ENCODE data around the gene OBI1. TPM values are rescaled to one million over a fixed set of nuclear protein-coding genes. Genes with fewer than 3 reads are reported as not detected.

The OBI1 gene
- total and polyA plus RNA-seq, 9 of the 15 experiments (the other 6 are each of a cell fraction or from before 2014, with no cell fraction given), result 8.7 to 18.4 (median 14.2) TPM

DNA sequence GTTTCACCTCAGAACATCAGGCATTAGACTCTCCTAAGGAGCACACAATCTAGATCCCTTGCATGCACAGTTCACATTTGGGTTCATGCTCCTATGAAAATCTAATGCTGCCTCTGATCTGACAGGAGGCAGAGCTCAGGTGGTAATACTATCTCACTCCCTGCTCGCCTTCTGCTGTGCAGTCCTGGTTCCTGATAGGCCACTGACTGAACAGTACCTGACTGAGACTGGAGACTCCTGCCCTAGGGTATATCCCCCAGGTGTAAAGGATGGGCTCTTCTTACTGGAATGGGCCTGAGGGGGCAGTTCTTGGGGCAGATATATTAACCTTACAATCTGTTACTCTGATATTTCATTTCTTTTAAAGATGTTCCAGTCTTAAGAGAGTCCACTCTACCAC is 6.3 kb downstream of the OBI1 start:
- no peak overlapping the region for H3K4me3 ChIP-seq
- DNase-seq (ENCODE audit: extremely low read depth in 1 of 4, low spot score in 3 of 4) (no peak), FAIRE-seq (no peak), ATAC-seq (no peak; the same call in 2 of the 3 replicates)
- no peaks in the 10 kb centered on the region for H3K9me3 ChIP-seq (replicated peaks; ENCODE audit: control insufficient read depth, insufficient read depth, low read depth, low read length)
- CTCF ChIA-PET (ENCODE audit: low intra/inter-chr PET ratio), result no interaction called here
- POLR2A ChIA-PET, result no interaction called here
- no peak overlapping the region for H3K9ac ChIP-seq (ENCODE audit: insufficient read depth in 1 of 2, low read depth in 2 of 2, low read length in 2 of 2)
- peaks cover 6% of the 10 kb centered on the region; the same call in 2 of the 3 replicates for H3K36me3 ChIP-seq (ENCODE audit: control insufficient read depth, insufficient read depth, low read length)
- H3K27ac ChIP-seq (ENCODE audit: extremely low read depth, low read depth, low read length), result no peak overlapping the region
- no peak overlapping the region for H2AFZ ChIP-seq (ENCODE audit: low read depth, low read length)
- TF ChIP-seq ZNF77 (CRISPR knock-in tag; IDR thresholded peaks at IDR 0.05), result no peak
- TF ChIP-seq BRD9 (IDR thresholded peaks at IDR 0.05; ENCODE audit: low read depth, partially characterized antibody), result no peak
- TF ChIP-seq ZNF143 (CRISPR knock-in tag; IDR thresholded peaks at IDR 0.05), result no peak
- no peak for TF ChIP-seq NRF1 (conservative IDR thresholded peaks at IDR 0.05 in 1 of 2, IDR thresholded peaks at IDR 0.05 in 1 of 2)
- TF ChIP-seq FOXK2 (conservative IDR thresholded peaks at IDR 0.05 in 1 of 2, IDR thresholded peaks at IDR 0.05 in 1 of 2; ENCODE audit: low read depth in 2 of 2), result no peak
- TF ChIP-seq KDM5B (IDR thresholded peaks at IDR 0.05; ENCODE audit: insufficient replicate concordance, low read depth, low read length), result no peak
- no peak for TF ChIP-seq RHOXF2B (CRISPR knock-in tag; conservative IDR thresholded peaks at IDR 0.05)
- TF ChIP-seq ZNF668 (CRISPR knock-in tag; IDR thresholded peaks at IDR 0.05), result no peak
- TF ChIP-seq ZNF146 (CRISPR knock-in tag; IDR thresholded peaks at IDR 0.05; ENCODE audit: unreplicated experiment), result no peak
- no peak for TF ChIP-seq ZC3H11A (IDR thresholded peaks at IDR 0.05; ENCODE audit: low read depth, low read length)
- TF ChIP-seq, protein P1, sequence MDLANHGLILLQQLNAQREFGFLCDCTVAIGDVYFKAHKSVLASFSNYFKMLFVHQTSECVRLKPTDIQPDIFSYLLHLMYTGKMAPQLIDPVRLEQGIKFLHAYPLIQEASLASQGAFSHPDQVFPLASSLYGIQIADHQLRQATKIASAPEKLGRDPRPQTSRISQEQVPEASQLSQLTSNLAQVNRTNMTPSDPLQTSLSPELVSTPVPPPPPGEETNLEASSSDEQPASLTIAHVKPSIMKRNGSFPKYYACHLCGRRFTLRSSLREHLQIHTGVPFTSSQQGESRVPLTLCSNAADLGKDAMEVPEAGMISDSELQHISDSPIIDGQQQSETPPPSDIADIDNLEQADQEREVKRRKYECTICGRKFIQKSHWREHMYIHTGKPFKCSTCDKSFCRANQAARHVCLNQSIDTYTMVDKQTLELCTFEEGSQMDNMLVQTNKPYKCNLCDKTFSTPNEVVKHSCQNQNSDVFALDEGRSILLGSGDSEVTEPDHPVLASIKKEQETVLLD (IDR thresholded peaks at IDR 0.05), result no peak
- no peak for TF ChIP-seq ILF3 (IDR thresholded peaks at IDR 0.05; ENCODE audit: borderline replicate concordance)
- TF ChIP-seq, protein P2, sequence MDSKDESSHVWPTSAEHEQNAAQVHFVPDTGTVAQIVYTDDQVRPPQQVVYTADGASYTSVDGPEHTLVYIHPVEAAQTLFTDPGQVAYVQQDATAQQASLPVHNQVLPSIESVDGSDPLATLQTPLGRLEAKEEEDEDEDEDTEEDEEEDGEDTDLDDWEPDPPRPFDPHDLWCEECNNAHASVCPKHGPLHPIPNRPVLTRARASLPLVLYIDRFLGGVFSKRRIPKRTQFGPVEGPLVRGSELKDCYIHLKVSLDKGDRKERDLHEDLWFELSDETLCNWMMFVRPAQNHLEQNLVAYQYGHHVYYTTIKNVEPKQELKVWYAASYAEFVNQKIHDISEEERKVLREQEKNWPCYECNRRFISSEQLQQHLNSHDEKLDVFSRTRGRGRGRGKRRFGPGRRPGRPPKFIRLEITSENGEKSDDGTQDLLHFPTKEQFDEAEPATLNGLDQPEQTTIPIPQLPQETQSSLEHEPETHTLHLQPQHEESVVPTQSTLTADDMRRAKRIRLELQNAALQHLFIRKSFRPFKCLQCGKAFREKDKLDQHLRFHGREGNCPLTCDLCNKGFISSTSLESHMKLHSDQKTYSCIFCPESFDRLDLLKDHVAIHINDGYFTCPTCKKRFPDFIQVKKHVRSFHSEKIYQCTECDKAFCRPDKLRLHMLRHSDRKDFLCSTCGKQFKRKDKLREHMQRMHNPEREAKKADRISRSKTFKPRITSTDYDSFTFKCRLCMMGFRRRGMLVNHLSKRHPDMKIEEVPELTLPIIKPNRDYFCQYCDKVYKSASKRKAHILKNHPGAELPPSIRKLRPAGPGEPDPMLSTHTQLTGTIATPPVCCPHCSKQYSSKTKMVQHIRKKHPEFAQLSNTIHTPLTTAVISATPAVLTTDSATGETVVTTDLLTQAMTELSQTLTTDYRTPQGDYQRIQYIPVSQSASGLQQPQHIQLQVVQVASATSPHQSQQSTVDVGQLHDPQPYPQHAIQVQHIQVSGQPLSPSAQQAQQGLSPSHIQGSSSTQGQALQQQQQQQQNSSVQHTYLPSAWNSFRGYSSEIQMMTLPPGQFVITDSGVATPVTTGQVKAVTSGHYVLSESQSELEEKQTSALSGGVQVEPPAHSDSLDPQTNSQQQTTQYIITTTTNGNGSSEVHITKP (IDR thresholded peaks at IDR 0.05; ENCODE audit: partially characterized antibody), result no peak
- no peak for TF ChIP-seq MTA3 (IDR thresholded peaks at IDR 0.05; ENCODE audit: borderline replicate concordance)
- H3K9me1 ChIP-seq (ENCODE audit: control insufficient read depth, insufficient read depth, low read length), result peaks cover 4% of the 10 kb centered on the region
- WGBS (ENCODE audit: insufficient coverage, low coverage, missing lambda C conversion rate), result 33% methylated on average over 1 of the region's 1 CpG
- H3K4me1 ChIP-seq (replicated peaks in 1 of 2; ENCODE audit: control insufficient read depth in 2 of 2, insufficient read depth in 2 of 2, low read length in 2 of 2), result peaks cover 4 to 24% of the 10 kb centered on the region in 2 experiments; a peak in 3 of 5 replicates
- no peaks in the 10 kb centered on the region for H3K27me3 ChIP-seq (ENCODE audit: control insufficient read depth in 2 of 2, insufficient read depth in 2 of 2, low read length in 2 of 2)
- H3K4me2 ChIP-seq (ENCODE audit: insufficient read depth, low read length), result no peak overlapping the region
- H3K79me2 ChIP-seq (ENCODE audit: control insufficient read depth, insufficient read depth, low read length), result peaks cover 97% of the 10 kb centered on the region
- intact Hi-C loops (cut with micrococcal nuclease), result no loop called here
- in situ Hi-C loops (cut with MboI), result no loop called here
- peaks cover 34% of the 10 kb centered on the region for H4K20me1 ChIP-seq (replicated peaks; ENCODE audit: control insufficient read depth, insufficient read depth, low read length)
- BruUV-seq (replicated peaks), result no TSS peak

Data from K562 (cell line).